NCI-H2107 treated with DMSO at 0.1 percent for 48 hours (cell line): ENCODE measurements around the gene PARD3B.

Experiments
- DNase-seq: peaks from one replicate; lab custom pipeline; 2025; ENCODE audit not compliant: unreplicated experiment; lab: John Stamatoyannopoulos, UW

Gene PARD3B

GRCh38 chr2:205435970-205436369, 890.7 kb downstream of the PARD3B start:
- no peak for DNase-seq

- no peak for DNase-seq
These were observed 893.0 kb downstream of the PARD3B start for GRCh38 chr2:205438241-205438640.

DNA sequence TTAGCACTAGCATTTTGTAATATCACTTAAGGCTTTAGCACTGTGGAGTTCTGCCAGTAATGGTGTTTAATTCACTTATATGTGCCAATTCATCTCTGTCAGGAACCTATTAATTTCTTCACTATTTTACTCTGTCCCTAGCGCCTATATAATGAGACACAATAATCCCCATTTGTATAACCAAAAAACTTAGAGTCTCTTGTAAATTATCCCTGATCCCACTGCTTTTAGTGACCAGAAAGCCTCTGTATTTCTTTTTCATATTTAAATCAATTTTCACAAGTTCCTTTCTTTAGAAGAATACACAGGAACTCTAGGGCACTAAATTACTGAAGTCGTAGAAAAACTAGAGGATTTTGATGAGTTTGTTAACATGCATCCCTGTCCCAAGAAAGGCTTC, 894.3 kb downstream of the PARD3B start:
- DNase-seq = no peak

DNA sequence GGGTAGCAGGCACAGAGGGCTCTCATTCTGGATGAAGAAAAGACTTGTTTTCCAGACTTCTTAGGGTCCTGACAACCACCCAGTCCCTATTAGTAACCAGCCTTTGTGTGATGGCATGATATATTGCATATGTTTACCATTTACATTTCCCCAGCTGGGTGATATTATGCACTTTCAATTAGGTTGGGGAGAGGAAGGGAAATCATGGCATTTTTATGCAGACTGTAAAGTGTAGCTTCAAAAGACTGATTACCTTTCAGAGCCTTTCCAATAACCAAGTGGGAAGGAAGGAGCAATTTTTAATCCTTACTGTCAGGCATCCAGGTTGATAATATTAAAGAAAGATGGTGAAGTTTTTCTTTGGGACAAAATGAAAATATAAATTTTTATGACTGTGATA, 896.2 kb downstream of the PARD3B start:
- DNase-seq = no peak

GRCh38 chr2:205448189-205448588, 902.9 kb downstream of the PARD3B start:
- DNase-seq = no peak

DNA sequence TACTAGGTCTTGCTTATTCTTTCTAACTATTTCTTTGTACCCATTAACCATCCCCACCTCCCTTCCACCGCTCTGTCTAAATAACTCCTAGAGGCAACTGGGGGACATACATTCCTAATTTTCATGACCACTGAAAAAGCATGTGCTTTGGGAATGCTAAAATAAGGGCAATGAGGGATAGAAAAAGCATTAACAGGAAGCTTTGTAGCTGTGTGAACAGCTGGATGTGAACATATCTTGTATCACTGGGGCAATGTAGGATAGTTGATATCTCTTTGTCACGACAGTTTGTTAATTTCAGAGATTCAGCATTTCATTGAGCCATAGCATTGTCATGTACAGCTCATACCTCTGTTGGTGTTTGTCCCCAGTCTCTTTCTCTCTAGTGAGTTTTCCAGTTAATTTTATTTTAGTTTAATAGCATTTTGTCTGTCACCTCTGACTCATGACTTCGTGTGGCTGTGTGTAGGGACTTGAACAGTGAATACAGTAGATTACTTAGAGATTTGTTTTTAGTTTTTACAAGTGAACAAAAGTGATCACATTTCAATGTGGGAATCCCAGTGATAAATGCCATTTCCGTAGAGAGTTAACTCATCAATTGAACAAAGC, 906.7 kb downstream of the PARD3B start:
- DNase-seq = no peak

- no peak for DNase-seq
These were observed 907.9 kb downstream of the PARD3B start for GRCh38 chr2:205453202-205453601.

GRCh38 chr2:205456682-205457081, 911.4 kb downstream of the PARD3B start:
- no peak for DNase-seq

DNA sequence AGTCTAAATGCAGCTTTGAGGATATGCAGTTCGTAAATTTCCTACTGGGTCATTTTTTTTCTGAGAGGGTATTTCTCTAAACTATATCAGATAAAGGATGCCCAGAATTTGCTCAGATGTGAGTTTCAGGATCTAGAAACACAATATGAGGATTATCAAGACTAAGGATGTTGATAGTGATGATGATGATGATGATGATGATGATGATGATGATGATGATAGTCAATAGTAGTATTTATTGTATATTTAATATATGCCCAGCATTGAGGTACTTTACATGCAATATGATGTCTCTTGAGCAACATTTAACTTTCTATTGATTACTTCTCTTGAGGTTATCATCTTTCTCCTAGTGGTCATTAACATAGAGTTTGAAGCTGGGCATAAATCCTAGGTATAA, 914.9 kb downstream of the PARD3B start:
- DNase-seq = no peak

- DNase-seq = no peak
These were observed 915.9 kb downstream of the PARD3B start for GRCh38 chr2:205461169-205461568.

DNA sequence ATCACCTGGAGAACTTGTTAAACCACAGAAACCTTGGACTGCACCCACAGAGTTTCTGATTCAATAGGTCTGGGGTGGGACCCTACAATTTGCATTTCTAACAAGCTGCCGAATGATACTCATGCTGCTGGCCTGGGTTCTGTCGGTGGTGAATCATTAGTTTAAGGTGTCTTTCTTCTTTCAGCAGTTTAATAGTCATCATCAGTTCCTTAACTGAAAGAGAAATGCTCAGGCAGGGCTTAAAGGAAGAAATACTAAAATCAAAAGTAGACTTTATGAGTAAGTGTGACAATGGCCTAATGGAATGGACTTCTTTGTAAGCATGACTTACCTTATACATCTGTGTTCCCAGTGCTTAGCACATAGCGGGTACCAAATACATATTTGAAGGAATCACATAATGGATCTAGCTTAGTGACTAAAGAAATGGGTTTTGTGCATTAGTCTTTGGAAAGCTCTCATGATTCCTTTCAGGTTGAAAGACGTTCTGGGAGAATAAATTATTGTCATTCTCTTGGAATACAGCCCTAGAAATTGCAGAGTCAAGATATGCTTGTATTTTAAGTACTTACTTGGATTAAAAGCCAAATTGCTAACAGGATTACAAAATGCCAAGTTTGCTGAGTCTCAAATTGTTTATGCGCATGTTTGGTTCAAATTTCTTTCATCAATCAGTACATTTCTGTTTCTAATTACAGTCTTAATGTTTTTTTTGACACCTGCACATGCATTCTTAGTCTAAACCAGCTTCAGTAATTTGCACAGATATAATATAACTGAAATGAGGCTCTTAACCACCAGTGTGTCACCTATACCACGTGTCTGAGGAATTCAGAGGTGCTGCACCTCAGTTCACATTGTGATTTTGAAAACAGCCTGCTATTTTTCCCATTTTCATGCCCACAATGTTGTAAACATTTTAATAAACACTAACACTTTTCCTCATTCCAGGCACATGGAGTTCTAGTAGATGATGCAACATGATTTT, 916.7 kb downstream of the PARD3B start:
- DNase-seq = no peak

GRCh38 chr2:205462681-205463345, 917.5 kb downstream of the PARD3B start:
- DNase-seq = no peak

DNA sequence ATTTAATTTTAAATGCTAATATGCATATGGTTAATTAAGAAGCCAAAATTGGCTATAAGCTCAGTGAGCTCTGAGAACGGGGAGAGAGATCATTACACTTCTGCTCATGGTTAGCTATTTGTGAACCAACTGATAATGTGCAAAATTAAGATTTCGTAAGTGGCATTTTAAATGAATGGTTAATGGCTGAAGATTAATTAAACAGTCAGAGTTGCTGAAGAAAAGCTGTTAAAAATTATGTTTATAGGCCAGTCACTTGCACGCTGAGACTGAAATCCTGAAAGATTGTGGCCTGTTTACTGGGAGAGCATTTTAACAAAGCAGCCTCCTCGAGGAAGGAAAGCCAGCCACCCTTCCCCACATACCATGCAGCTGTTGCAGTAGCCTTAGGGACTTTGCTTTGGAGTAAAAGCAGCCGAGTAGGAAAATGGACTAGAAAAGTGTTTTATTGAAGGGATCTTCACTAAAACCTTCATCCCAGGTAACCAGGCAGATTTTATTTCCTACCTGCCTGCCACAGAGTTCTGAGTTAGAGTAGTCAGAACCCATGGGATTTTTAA, 918.3 kb downstream of the PARD3B start:
- DNase-seq = no peak

GRCh38 chr2:205464681-205465080, 919.4 kb downstream of the PARD3B start:
- DNase-seq = no peak

DNA sequence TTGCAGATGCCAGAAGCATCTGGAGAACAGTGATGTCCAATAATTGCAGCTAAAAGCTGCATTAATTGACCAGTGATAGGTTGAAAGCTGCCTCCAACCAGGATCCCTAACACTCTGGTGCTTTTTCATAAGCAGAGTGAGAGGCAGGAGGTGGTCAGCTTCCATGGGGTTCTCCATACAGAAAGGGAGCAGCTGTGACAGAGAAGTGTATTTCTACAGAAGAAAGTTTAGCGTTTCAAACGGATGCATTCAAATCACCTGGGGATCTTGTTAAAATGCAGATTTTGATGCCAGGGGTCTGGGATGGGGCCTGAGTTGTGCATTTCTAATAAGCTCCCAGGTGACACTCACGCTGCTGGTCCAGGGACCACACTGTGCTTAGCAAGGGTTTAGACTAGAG, 920.5 kb downstream of the PARD3B start:
- no peak for DNase-seq

DNA sequence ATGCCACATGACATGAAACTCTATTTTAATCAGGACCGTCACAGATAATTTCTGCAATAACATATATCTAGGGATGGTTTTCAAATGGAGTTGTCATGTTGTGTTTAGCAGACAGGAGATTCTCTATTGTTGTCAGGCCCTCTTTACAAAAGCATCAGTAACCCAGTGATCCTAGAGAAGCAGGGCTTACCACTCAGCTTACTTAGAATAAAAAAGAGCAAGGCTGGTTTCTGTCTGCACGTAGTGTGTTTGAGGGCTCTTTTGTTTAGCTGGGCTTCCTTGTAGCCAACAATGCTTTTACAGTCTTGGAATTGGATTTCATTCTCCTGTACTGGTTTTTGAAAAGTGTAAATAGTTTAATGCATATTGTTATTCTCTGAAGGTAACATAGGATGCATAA, 926.5 kb downstream of the PARD3B start:
- no peak for DNase-seq

DNA sequence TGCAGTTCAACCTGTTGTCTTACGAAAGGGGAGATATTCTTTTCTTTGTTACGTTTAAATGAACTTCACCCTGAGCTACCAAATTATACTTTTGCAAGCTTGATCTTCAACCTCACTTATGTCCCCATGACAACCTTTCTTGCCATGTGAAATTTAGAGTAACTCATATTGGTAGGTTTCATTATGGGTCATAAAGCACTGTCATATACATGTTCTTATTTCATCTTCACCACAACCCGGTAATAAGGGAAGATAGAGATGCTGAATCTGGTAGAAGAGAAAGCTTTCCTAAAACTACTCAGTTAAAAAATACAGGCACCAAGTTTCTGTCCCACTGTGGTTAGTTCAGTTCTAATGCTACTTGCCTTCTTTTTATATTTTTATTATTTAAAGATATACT, 928.5 kb downstream of the PARD3B start:
- DNase-seq = no peak

GRCh38 chr2:205474741-205475415, 929.6 kb downstream of the PARD3B start:
- DNase-seq = no peak

DNA sequence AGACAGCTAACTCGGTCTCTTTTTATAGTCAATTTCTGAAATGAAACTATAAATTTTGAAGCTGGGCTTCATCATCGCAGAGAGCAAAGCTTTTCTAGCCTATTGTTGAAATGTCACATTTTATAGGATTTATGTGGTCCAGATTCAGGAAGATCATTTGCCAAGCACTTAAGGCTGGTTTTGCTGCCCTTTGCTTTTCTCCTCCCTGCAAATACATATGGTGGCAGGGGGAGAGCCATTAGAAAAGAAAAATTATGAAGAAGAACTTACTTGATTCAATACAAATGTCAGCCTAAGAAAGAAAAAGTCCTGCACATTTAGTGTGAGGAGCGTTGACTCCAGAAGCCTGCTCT, 930.1 kb downstream of the PARD3B start:
- no peak for DNase-seq

GRCh38 chr2:205477016-205477705, 931.9 kb downstream of the PARD3B start:
- DNase-seq = no peak
